Caco-2 (cell line): ENCODE measurements around the gene ALG1L2. TPM values are rescaled to one million over a fixed set of nuclear protein-coding genes. Genes with fewer than 3 reads are reported as not detected.
"Not testable (repeated sequence)": the region's sequence is repeated elsewhere in the genome, so short reads cannot be mapped to it uniquely, and the experiment has no call there.

Source experiments
- BruUV-seq: library from RNA; stranded (reverse); fragments of 400-500 nt; replicated peaks from 2 replicates; lab custom pipeline; 2021; lab: Mats Ljungman, UMichigan
- CTCF ChIA-PET: fragments of 300-600 bp; sonication (Branson Sonifier 250); formaldehyde crosslinking; loops from one replicate; lab custom pipeline; 2022; ENCODE audit warnings: antibody characterized with exemption; lab: Charles Lee
- POLR2A ChIA-PET: fragments of 300-600 bp; sonication (Branson Sonifier 250); formaldehyde crosslinking; loops from one replicate; lab custom pipeline; 2022; ENCODE audit warnings: antibody characterized with exemption; lab: Charles Lee
- DNase-seq, 2 experiments: peaks; one replicate each; pipeline versions ENCODE4 v3.0.0 to v3.0.0-alpha.2; 2020 to 2022
- H3K27me3 ChIP-seq: replicated peaks from 2 replicates; pipeline ENCODE4 v1.6.0; 2011; ENCODE audit warnings: low read length; ENCODE audit not compliant: control insufficient read depth, insufficient read depth
- H3K36me3 ChIP-seq: 2 replicates; pipeline ENCODE4 v1.5.1; 2011; ENCODE audit warnings: low read length; ENCODE audit not compliant: control insufficient read depth, insufficient read depth
- H3K4me1 ChIP-seq: fragments of 250-450 bp; sonication (Bioruptor Pico); 2 replicates; pipeline ENCODE4 v1.5.1; 2020; ENCODE audit warnings: mild to moderate bottlenecking
- H3K4me3 ChIP-seq: 2 replicates; pipeline ENCODE4 v1.5.1; 2011; ENCODE audit warnings: low read depth, mild to moderate bottlenecking, control low read depth, low read length
- H3K9me3 ChIP-seq: fragments of 250-450 bp; sonication (Bioruptor Pico); 2 replicates; pipeline ENCODE4 v1.5.1; 2020; ENCODE audit warnings: mild to moderate bottlenecking, moderate library complexity
- H3K27ac Mint-ChIP-seq: one replicate; pipeline ENCODE4 v1.8.0; 2022; ENCODE audit warnings: mixed read lengths; ENCODE audit not compliant: unreplicated experiment
- H3K27me3 Mint-ChIP-seq: one replicate; pipeline ENCODE4 v1.8.0; 2022; ENCODE audit warnings: mixed read lengths; ENCODE audit not compliant: insufficient read depth, unreplicated experiment
- H3K36me3 Mint-ChIP-seq: one replicate; pipeline ENCODE4 v1.8.0; 2022; ENCODE audit warnings: mild to moderate bottlenecking, mixed read lengths; ENCODE audit not compliant: insufficient read depth, unreplicated experiment
- H3K4me1 Mint-ChIP-seq: one replicate; pipeline ENCODE4 v1.8.0; 2022; ENCODE audit warnings: low read depth, mixed read lengths; ENCODE audit not compliant: unreplicated experiment
- H3K4me3 Mint-ChIP-seq: one replicate; pipeline ENCODE4 v1.8.0; 2022; ENCODE audit warnings: mild to moderate bottlenecking, moderate library complexity, mixed read lengths; ENCODE audit not compliant: unreplicated experiment
- H3K9me3 Mint-ChIP-seq: one replicate; pipeline ENCODE4 v1.8.0; 2022; ENCODE audit warnings: mixed read lengths; ENCODE audit not compliant: unreplicated experiment
- intact Hi-C: fragments of 100-400 bp; cut with micrococcal nuclease; formaldehyde crosslinking; loops from one replicate; pipeline ENCODE4 v1.10.0; 2022; ENCODE audit not compliant: unreplicated experiment
- total RNA-seq: library from RNA; stranded (reverse); gene quantifications from 2 replicates; pipeline ENCODE4 v1.2.3, GENCODE V29; 2022
- TF ChIP-seq, protein P1 (sequence below), 2 experiments: fragments of 200-600 bp in 1 of 2; IDR thresholded peaks; 1 replicate in 1 of 2; 2 replicates in 1 of 2; pipeline versions ENCODE4 v1.5.1 to v1.8.0; 2011 to 2022; ENCODE audit warnings: antibody characterized with exemption in 1 of 2, control low read depth in 1 of 2, inconsistent platforms in 1 of 2, low read depth in 1 of 2, low read length in 1 of 2, mild to moderate bottlenecking in 1 of 2, moderate library complexity in 1 of 2; ENCODE audit not compliant: insufficient read depth in 1 of 2, severe bottlenecking in 1 of 2, unreplicated experiment in 1 of 2

ALG1L2 gene
- total RNA-seq, 1 experiment from 2014 or later: 1.6 TPM

DNA sequence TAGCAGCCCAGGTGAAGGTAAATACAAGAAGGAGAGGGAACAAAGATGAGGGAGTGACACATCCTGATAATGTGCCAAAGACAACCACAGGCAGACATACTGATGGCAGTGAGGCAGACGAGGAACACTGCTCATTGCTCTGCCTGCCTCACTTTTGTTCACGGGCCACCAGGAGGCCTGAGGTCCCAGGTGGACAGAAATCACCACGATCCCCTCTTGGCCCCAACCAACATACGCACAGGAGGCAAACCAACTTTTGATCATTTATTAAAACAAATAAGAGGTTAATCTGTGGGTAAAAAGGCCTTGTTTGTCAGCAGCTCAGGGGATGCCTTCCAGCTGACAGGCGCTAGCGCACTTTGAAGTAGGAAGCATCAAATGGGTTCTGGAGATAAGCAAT lies 4.2 kb downstream of the ALG1L2 start:
- H3K9me3 ChIP-seq: no peaks in the 10 kb centered on the region
- Mint-ChIP-seq H3K4me3 (no peak overlapping the region), H3K36me3 (no peaks in the 10 kb centered on the region), H3K27ac (no peak overlapping the region), H3K4me1 (peaks cover 7% of the 10 kb centered on the region), H3K27me3 (no peaks in the 10 kb centered on the region), H3K9me3 (no peaks in the 10 kb centered on the region)
- H3K36me3 ChIP-seq: no peaks in the 10 kb centered on the region
- TF ChIP-seq, protein P1, sequence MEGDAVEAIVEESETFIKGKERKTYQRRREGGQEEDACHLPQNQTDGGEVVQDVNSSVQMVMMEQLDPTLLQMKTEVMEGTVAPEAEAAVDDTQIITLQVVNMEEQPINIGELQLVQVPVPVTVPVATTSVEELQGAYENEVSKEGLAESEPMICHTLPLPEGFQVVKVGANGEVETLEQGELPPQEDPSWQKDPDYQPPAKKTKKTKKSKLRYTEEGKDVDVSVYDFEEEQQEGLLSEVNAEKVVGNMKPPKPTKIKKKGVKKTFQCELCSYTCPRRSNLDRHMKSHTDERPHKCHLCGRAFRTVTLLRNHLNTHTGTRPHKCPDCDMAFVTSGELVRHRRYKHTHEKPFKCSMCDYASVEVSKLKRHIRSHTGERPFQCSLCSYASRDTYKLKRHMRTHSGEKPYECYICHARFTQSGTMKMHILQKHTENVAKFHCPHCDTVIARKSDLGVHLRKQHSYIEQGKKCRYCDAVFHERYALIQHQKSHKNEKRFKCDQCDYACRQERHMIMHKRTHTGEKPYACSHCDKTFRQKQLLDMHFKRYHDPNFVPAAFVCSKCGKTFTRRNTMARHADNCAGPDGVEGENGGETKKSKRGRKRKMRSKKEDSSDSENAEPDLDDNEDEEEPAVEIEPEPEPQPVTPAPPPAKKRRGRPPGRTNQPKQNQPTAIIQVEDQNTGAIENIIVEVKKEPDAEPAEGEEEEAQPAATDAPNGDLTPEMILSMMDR (IDR thresholded peaks at IDR 0.05; ENCODE audit: insufficient read depth in 1 of 2, low read depth in 1 of 2, low read length in 1 of 2, severe bottlenecking in 1 of 2, unreplicated experiment in 1 of 2): no peak
- CTCF ChIA-PET: no interaction called here
- POLR2A ChIA-PET: no interaction called here
- H3K4me1 ChIP-seq: no peaks in the 10 kb centered on the region
- no TSS peak for BruUV-seq
- no peak overlapping the region for H3K4me3 ChIP-seq
- no peaks in the 10 kb centered on the region for H3K27me3 ChIP-seq
- intact Hi-C loops: no loop called here
- DNase-seq: peak in 1 of 2 experiments; percentile 25

GRCh38 chr3:130086628-130087027 lies 5.0 kb downstream of the ALG1L2 start:
- CTCF ChIA-PET, H3K27me3 Mint-ChIP-seq, DNase-seq, H3K4me1 ChIP-seq, H3K36me3 Mint-ChIP-seq, POLR2A ChIA-PET, H3K9me3 Mint-ChIP-seq, BruUV-seq, H3K9me3 ChIP-seq, H3K36me3 ChIP-seq, intact Hi-C loops, H3K27ac Mint-ChIP-seq, H3K4me1 Mint-ChIP-seq, H3K27me3 ChIP-seq, H3K4me3 ChIP-seq, H3K4me3 Mint-ChIP-seq: not testable (repeated sequence)

- Mint-ChIP-seq H3K27me3 (no peaks in the 10 kb centered on the region), H3K9me3 (no peaks in the 10 kb centered on the region), H3K4me1 (peaks cover 7% of the 10 kb centered on the region), H3K27ac (no peak overlapping the region), H3K4me3 (no peak overlapping the region), H3K36me3 (no peaks in the 10 kb centered on the region)
- H3K36me3 ChIP-seq: no peaks in the 10 kb centered on the region
- H3K4me3 ChIP-seq: no peak overlapping the region
- POLR2A ChIA-PET: no interaction called here
- no peaks in the 10 kb centered on the region for H3K9me3 ChIP-seq
- no peak for DNase-seq
- no peaks in the 10 kb centered on the region for H3K4me1 ChIP-seq
- no TSS peak for BruUV-seq
- intact Hi-C loops: loop anchor here (2.0 kb wide), 1 partner anchor 43 kb away; no protein-coding TSS in a partner anchor
- TF ChIP-seq, protein P1 (IDR thresholded peaks at IDR 0.05; ENCODE audit: insufficient read depth in 1 of 2, low read depth in 1 of 2, low read length in 1 of 2, severe bottlenecking in 1 of 2, unreplicated experiment in 1 of 2): no peak
- CTCF ChIA-PET: no interaction called here
- H3K27me3 ChIP-seq: no peaks in the 10 kb centered on the region
Observed at GRCh38 chr3:130088061-130088460, 6.4 kb downstream of the ALG1L2 start.

DNA sequence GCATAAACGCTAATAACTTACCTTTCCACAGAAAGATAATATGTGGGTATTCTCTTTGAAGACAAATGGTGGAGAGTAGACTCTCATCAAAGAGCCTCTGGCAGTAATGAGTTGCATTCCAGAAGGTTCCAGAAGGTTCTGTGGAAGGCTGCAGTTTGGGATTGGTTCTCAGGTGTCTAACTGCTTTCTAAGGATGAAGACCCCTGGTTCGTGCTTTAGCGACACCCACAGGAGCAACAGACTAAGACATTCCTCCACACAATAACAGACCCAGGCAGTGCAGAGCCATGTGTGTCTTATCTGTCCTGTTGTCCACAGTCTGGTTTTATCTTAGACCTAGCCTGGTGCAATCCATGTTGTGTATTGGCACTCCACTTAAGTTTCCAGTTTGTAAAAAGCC lies 9.1 kb downstream of the ALG1L2 start:
- H3K9me3 Mint-ChIP-seq: not testable (repeated sequence)

More for the DNA sequence above, 9.1 kb downstream of the ALG1L2 start:
- CTCF ChIA-PET, BruUV-seq, DNase-seq, POLR2A ChIA-PET, H3K36me3 ChIP-seq, H3K4me3 ChIP-seq, H3K9me3 ChIP-seq, H3K27me3 Mint-ChIP-seq, H3K27ac Mint-ChIP-seq, H3K27me3 ChIP-seq, H3K4me3 Mint-ChIP-seq, intact Hi-C loops, H3K36me3 Mint-ChIP-seq, H3K4me1 ChIP-seq, H3K4me1 Mint-ChIP-seq: not testable (repeated sequence)
